ENCODE measurements around the gene APBB1. TPM values are rescaled to one million over a fixed set of nuclear protein-coding genes. Genes with fewer than 3 reads are reported as not detected.

Gene APBB1
- total RNA-seq (2014; rRNA removed; shearing (Covaris generic)) = 16.5 and 24.4 TPM in 2 replicates

DNA sequence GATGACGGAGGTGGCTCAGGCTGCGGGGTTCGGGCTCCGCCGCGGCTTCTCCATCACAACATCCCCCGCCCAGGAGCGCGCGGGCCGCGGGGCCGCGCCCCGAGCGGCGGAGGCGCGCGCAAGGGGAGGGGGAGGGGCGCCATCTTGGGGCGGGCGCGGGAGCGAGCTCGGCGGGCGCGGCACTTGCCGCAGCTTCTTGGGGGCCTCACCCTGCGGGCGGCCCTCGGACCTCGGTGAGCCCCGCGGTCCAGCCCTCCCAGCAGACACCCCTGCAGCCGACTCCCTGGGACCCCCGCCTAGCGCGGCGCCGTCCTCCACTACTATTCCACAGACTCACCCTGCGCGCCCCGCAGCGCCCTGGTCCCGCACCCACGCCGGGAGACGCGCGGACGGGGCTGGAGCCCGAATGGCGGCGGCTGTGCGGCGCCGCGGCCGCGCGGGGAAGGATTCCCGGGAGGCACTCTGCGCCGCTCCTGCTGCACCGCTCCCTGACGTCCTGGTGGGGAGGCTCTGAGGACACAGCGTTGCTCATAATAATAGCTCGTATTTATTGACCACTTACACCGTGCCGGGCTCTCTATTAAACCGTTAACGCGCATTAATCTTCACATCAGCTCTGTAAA, at the start of gene APBB1:
TSS of gene APBB1 (minus strand) at position 86 of the 623 bp plus-strand sequence. CDS start 7,747 bp downstream, outside the sequence.
- peak; percentile 41 for DNase-seq (ENCODE audit: low read depth)

DNA sequence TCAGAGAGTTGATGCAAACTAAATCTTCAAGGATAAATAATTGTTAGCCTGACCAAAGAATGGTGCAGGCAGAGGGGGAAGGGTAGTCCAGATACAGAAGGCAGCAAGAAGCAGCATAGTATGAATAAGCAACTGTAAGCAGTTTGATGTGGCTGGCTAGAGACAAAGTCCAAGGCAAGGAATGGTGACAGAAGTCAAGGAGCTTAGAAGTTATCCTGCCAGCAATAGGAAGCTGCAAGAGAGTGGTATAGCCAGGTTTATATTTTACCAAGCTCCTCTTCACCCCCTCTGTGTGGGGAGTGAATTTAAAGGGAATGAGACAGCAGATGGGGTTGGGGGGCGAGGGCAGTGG, 40.2 kb upstream of the APBB1 start:
- no peak for DNase-seq (ENCODE audit: low read depth)

DNA sequence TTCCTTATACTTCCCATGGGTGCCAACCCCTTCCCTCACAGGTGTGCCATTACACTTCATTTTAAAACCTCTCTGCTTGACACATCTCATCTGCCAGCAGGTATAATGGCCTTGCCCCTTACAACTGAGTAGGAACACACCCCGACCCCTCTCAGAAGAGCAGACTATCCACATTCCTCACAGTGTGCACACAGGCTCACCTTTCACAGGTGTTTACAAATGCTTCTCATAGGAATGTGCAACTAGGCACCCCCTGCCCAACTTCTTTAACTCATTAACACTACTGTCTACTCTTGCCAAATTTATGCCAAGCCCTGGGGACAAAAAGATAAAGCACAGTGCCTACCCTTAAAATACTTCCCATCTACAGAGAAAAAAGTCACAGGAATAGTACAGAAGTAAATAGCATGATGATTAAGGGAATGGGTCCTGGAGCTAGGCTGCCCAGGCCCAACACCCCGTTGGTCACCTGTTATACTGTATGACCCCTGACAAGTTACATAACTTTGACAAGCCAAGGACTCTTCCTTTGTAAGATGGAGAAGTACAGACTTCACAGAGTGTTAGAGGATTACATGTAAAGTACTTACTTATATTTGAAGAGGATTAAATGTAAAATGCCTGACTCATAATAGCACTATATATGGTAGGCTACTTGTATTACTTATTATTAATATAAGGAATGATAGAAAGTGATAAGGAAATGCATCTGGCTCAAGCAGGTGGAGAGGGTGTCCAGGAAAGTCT, 39.6 kb upstream of the APBB1 start:
- no peak for DNase-seq (ENCODE audit: low read depth)

DNA sequence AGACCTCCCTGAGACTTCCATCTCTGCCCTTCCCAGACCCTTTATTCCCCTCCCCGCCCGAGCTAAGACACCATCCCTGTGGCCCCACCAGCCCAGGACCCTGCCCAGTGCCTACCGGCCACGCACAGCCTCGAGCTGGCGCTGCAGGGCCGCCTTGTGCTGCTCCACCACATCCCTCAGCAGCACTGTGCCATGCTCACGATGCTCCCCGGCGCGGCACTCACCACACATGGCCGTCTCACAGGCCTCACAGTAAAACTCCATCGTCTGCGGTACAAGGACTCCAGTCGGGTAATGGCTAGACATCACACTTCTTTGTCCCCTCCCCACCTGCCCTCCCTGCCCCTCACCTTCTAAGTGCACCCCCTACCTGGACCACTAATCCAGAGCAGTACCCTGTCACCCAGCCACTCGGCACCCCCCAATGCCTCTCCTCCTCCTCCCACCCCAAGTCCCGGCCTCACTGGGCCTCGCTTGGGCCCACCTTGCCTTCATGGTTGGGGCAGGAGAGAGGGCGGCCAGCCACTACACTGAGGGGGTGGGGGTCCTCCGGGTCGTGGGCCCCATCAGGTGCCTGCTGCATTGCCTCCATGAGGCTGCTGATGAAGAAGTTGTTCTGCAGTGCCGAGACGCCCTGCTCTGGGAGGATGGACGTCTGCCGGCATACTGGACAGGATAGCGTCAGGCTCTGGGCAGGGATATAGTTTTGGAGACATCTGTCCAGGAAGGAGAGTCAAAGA, 38.9 kb upstream of the APBB1 start:
- DNase-seq (ENCODE audit: low read depth) = no peak

DNA sequence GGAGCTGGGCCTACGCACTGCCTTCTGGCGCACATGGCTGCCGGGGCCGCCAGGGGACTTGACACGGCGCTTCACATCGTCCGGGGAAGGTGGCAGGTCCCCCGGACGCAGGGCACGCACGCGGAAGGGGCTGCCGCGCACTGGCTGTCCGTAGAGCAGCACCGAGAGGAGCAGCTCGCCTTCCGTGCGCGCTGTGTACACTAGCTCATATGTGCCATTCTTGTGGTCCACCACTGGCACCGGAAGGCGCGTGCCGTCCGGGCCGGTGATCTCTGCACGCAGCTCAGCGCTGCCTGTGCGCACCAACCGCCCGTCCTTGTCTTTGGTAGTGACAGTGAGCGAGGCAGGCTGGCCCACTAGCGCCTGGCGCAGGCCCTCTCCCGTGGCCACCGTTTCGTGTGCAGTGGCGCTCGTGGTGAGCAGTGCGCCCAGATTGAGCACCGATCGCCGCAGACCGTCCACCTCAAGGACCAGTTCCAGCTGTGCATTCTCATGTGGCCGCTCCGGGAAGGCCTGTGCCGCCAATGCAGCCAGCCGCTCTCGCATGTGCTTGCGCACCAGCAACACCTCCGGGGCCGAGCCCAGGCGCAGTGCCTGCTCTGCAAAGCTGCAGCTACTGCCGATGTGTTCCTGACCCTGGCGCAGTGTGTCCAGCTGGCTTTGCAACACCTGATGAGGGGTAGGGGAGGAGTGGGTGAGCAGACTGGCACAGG, 37.6 kb upstream of the APBB1 start:
- no peak for DNase-seq (ENCODE audit: low read depth)

DNA sequence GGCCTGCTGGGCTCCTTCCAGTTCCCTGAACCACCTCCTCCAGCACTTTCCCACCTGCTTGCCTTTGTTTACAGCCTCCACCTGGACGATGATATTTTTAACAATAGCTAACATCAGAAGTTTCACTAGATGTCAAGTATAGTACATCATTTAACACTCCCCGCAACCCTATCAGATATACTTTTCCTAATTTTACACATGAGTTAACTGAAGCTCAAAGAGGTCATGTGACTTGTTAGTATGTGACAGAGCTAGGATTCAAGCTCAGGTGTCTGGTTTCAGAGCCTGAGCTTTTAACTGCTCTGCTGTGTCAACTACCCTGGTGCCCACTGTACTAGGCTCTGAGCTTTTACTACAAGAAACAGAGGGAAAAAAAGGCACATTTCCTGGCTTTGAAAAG, 36.2 kb upstream of the APBB1 start:
- DNase-seq (ENCODE audit: low read depth) = no peak

DNA sequence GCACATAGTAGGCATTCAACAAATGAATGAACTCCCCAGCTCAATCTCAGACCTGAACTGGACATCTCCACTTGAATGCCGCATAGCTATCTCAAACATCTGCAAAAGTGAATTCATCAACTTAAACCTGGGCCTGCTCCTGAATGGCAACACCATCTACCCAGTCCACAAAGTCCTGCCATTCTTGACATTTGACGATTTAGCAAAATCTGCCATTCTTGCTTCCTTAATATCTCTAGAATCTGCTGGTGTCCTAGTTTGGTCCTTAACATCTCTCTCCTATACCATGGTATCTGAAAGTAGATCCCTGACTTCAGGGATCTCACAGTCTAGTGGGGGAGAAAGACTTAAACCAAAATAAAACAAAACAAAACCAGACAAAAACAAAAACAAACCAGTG, 34.3 kb upstream of the APBB1 start:
- no peak for DNase-seq (ENCODE audit: low read depth)

DNA sequence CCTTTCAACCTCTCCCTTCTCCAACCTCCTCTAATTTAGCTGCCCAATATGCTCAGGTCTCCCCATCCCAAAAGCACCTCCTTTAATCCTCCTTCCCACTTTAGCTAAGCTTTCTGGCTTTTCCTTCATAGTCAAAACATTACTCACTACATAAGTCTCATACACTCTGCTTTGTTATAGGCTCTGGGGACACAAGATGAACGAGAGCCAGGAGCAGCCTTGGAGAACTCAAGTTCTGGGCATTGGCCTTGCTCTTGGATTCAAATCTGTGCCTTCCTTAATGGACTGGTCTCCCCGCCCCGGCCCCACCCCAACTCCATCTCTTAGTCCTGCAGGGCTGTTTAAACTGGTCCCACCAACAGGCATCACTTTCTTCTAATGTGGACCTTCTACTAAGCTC, 33.3 kb upstream of the APBB1 start:
- DNase-seq (ENCODE audit: low read depth) = no peak

DNA sequence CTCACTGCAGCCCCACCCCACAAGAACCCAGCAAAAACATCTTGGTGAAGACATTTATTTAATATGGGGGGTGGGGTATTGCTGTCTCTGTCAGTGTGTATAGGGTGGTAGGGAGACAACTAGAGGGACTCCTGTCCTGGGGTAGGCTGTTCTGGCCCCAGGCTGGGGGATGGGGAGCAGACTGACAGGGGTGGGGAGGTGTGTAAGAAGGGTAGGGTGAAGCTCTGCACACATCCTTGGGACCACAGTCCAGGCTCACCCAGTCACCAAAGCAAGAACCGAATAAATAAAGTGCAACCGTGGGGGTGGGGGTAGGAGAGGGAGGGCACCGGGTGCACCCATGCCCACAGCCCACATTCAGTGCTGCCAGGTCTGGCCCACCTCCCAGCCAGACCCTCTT, 29.7 kb upstream of the APBB1 start:
- DNase-seq (ENCODE audit: low read depth) = no peak

DNA sequence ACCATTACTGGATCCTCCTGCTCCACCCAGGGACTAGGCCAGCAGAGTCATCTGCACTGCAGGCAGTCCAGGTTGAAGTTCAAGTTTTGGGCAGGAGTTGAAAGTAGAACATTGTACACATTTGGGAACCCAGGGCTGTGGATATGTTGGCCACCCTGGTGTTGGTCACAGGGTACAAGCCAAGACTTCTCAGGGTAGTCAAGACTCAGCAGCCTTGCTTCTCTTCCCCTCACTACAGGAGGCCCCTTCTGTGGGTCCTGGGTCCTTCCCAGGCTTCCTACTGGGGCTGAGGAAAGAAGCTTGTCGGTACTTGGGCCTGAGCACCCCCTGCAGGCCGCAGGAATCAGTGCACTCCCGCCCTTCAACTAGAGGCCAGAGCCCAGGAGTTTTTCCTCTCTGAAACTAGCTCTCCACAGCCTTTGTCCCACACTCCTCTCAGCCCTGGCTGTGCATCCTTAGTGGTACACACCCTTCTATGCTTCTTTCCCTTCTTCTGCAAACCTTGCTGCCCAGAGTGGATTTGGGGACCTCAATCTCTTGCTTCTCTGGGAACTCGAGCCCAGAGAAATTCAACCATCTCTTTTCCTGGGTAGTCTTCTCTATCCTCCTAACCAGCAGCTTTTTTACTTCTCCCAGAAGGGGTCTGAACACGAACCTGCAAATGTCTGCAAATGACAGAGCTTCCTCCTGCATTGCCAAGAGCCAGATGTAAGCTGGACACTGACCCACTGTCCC, 24.5 kb upstream of the APBB1 start:
- peak; percentile 40 for DNase-seq (ENCODE audit: low read depth)

DNA sequence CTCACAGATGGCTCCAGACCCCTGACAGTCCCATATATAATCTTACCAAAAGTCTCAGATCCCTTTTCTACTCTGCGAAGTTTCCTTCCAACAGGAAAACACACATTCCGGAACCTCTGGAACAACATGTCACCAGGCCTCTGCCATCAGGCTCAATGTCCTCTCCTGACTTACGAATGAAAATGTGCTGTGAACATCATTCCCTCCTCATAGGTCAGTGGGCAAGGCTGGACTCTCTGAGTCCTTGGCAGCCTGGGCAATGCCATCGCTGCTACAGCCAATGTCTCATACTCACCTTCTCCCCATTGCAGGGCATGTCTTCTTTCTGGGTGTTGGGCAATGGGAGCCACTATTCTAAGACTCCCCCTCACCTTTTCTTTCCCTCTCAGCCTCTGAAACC, 23.5 kb upstream of the APBB1 start:
- DNase-seq (ENCODE audit: low read depth) = no peak

DNA sequence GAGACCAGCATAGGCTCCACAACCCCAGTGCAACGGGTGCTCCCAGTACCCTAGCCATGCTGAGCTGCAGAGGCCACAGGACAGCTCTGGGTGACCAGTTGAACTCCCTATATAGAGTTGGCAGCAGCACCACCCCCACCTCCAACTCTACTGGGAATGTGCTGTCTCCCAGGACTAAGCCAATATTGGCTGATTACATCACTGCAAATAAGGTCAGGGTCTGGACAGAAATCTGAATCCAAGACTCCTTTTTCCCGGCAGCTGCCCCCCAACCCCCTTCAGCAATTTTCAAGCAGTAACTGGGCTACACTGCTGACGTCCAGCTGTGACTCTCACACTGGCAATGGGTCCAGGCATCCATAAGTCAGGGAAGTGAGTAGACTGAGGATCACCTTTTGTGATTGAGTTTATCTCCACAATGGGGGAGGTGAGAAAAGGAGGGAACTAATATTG, 22.0 kb upstream of the APBB1 start, which contains the start of gene HPX:
TSS of gene HPX (minus strand) at position 82 of the 453 bp plus-strand sequence. CDS start at position 58, 24 bp downstream.
- no peak for DNase-seq (ENCODE audit: low read depth)

DNA sequence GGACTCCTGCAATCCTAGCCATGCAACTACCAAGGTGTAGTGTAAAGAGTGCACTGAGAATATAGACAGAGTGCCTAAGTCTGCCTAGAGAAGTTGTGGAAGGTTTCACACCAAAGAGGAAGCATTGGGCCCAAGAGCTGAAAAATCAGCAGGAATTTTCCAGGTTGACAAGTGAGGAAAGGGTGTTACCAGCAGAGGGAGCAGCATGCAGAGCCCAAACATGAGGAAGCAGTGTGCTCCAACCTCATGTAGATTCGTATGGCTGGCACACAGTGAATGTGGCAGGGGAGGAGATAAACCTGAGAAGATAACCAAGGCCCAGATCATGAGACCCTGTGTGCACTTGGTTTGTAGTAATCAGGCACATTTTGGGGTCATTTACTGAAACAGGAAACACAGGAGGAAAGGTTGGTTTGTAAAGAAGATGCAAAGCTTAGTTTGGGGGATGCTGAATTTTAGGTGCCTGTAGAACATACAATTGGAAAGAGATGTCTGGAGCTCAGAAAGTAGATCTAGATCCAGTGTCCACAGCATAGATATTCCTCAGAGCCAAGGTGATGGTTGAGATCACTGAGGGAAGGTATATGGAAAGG, 20.2 kb upstream of the APBB1 start:
- DNase-seq (ENCODE audit: low read depth) = peak; percentile 59

DNA sequence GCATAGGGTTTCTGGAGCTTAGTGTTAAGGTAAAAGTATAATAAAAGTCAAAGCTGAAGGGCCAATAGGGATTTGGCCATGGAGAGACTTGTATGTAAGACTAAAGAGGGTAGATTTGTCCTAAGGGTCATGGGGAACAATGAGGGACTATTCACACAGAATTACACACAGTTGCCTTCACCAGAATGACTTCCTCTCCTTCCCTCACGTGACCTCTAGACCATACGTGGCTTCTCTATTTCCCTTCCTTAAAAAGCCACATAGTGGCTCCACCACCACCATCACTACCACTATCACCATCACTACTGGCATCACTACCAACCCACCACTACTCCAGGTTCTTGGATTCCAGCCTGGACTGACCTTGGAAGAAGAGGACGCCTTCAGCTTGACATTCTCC, 19.1 kb upstream of the APBB1 start:
- no peak for DNase-seq (ENCODE audit: low read depth)

DNA sequence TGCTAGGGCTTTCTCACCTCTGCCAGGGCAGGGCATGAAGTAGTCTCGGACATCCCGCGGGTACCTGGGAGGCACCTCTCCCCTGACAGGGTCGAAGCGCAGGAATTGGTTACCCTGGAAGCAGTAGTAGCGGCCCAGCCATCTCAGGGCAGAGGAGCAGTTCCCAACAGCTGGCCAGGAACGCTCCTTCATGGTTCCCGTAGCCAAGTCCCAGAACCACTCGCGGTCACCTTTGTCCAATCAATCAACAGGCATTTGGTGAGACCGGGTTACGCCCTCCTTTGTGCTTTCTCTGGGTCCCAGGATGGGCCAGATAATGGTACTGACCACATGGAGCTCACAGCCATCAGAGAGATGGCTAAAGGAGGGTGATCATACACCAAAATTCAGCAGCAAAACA, 18.5 kb upstream of the APBB1 start:
- DNase-seq (ENCODE audit: low read depth) = no peak

DNA sequence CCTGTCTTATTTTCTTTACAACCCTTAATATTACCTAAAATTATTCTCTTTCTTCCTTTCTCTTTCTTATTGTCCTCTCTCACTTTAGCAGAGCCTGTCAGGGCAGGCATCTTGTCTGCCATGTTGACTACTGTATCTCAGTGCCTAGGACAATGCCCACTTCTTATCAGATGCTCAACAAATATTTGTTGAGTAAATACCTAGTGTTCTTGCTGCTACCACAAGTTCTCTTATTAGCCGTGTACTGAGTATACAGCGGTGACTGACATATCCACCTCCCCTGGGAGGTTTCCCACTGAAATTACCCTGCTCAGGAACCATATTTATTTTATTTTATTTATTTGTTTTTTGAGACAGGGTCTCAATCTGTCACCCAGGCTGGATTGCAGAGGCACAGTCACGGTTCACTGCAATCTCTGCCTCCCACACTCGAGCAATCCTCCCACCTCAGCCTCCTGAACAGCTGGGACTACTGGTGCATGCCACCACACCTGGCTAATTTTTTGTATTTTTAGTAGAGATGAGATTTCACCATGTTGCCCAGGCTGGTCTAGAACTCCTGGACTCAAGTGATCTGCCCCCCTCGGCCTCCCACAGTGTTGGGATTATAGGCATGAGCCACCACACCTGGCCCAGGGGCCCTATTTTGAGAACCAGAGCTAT, 15.2 kb upstream of the APBB1 start:
- DNase-seq (ENCODE audit: low read depth) = no peak

DNA sequence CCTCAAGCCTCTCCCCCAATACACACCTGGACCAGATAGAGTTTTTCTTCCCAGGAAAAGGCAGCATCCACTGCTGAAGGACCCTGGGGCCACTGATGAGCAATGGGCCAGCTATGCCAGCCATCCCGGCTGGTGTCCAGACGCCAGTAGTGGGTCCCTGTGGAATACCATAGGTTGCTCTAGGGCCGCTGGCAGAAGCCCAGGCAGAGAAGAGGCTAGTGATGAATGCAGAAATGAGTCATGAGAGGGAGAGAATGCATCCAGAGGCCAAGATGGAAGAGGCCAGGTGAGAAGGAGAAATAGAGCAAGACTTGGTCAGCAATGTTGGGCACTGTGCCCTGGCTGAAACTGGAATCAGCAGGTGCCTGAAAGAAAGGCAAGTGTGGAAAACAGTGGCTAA, 13.0 kb upstream of the APBB1 start:
- peak; percentile 98 for DNase-seq (ENCODE audit: low read depth)

DNA sequence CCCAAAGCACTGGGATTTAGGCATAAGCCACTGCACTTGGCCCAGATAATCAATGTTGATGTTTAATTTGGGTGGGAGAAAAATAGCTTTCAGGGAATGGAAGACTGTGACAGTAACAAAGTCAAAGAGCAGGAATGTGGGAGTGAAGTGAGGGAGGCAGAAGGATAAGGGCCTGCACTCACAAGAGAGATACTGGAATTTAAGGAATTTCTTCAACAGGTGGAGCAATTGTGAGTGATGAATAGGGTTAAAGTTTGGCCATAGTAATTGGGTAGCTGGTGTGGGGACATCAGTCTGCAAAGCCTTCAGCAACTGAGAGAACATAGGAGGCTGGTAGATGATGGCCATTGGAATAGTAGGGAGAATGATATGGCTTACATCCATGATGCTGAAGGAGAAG, 8.6 kb upstream of the APBB1 start:
- no peak for DNase-seq (ENCODE audit: low read depth)

DNA sequence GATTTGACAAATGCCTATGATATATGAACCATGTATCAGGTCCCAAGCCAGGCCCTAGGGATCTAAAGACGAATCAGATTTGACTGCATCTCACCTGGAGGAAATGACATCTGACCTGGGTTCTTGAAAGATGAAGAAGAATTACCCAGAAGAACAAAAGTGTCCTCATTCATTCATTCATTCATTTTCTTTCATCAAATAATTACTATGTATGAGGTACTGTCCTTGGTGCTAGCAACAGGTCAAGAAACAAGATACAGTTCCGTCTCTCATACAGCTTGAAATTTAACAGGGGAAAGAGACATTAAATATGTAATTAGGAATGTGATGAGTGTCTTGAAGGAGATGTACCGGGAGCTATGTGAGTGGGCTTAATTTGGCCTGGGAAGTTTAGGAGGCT, 1.8 kb upstream of the APBB1 start:
- DNase-seq (ENCODE audit: low read depth) = no peak

DNA sequence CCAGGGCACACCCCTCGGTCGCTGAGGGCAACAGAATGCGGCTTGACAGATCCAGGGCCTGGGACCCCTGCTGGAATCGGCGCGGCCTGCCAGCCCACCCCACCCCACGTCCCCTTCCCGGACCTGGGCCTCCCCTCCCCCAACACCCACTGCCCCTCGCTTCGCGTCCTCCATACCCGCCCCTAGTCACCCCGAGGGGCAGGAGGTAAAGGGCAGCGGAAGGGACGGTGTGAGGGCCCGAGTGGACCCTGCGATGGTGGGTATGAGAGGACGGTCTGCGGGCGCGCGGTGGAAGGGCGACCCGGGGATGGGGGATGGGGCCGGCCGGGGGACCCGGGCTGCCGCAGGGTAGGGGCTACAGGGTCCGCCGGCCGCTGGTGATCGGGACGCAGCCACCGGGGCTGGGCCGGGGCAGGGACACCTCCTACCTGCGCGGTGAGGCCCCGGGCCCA, 311 bp downstream of the APBB1 start:
- no peak for DNase-seq (ENCODE audit: low read depth)

Measured in M059J (cell line).